Stimulated activated CD8-positive, alpha-beta memory T cell treated with anti-CD3 and anti-CD28 coated beads, Interleukin-2, amount 100 ng/mL, for 48 hours (primary cell): ENCODE measurements around the gene DUSP28.
A peak's percentile ranks its signal among the peaks of the same experiment; 100 is the strongest.
"Not testable (repeated sequence)": the region's sequence is repeated elsewhere in the genome, so short reads cannot be mapped to it uniquely, and the experiment has no call there.

Experiments used
- DNase-seq, 2 donors: peaks; one replicate each; pipeline ENCODE4 v3.0.0-alpha.2; 2020; ENCODE audit warnings: low read depth in 2 of 2

The DUSP28 gene

GRCh38 chr2:240527153-240527750 is 32.9 kb upstream of the DUSP28 start:
- DNase-seq = no peak

GRCh38 chr2:240528406-240529040 is 31.6 kb upstream of the DUSP28 start:
- DNase-seq = no peak

- no peak for DNase-seq
Measured at GRCh38 chr2:240529344-240529999, 30.7 kb upstream of the DUSP28 start.

DNA sequence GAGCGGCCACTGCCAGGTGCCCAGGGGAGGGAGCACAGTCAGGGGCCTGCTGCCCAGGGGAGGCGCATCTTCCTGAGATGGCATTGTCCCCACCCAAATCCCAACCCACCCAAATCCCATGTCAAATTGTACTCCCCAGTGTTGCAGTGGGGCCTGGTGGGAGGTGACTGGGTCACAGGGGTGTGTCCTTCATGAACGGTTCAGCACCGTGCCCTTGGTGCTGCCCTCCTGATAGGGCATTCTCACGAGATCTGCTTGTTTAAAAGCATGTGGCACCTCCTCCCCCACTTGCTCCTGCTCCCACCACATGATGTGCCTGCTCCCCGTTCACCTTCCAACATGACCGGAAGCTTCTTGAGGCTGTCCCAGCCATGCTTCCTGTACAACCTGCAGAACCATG is 30.0 kb upstream of the DUSP28 start:
- DNase-seq = no peak

DNA sequence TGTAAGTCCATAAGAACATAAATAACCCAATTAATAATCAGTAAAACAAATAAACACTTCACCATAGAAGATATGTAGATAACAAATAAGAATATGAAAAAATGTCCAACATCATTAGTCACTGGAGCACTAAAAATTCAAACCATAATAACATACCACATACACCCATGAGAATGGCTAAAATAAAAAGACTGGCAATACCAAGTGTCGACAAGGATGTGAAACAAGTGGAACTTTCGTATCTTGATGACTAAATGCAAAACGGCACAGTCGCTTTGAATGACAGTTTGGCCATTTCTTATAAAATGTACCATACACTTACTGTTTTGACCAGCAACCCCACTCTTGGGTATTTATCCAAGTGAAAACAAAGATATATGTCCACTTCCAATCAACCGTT is 29.1 kb upstream of the DUSP28 start:
- no peak for DNase-seq

GRCh38 chr2:240532031-240532775 is 28.0 kb upstream of the DUSP28 start:
- DNase-seq = no peak

- no peak for DNase-seq
Measured at GRCh38 chr2:240538031-240538780, 22.0 kb upstream of the DUSP28 start.

GRCh38 chr2:240539101-240539500 is 21.1 kb upstream of the DUSP28 start:
- DNase-seq = not testable (repeated sequence)

- no peak for DNase-seq
Measured at GRCh38 chr2:240539906-240540305, 20.3 kb upstream of the DUSP28 start.

DNA sequence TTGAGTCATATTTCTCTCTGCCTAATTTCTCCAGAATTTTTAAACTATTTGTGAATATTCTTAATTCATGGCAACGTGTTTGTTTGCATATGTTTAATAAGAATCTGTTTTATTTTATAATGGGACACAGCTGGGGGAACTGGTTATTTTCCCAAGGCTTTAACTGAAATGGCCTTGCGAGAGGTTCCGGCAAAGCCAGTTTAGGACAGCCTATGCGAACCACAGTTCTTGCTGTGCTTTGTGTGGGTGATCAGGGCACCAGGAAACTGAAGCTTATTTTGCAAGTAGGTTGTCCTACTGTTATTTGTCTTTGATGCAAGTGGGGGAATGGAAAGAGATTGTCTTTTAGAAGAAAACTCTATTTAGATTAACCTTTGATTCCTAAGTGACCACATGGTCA is 8.9 kb upstream of the DUSP28 start:
- no peak for DNase-seq

DNA sequence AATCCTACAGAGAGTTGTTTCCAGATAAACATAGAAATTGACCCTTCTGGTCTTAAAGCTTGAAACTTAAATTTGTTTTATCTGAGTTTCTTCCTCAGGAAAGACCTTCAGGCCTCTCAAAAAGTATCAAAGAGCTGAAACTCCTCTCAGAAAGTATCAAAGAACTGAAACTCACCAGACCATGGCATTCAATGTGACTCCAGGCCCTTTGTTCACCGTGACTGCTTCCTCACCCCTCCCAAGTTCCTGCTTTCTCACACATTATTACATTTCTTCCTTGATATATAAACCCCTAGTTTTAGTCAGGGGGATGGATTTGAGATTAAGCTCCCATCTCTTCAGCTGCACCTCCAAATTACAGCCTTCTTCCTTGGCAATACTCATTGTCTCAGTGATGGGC is 8.3 kb upstream of the DUSP28 start:
- DNase-seq = no peak

DNA sequence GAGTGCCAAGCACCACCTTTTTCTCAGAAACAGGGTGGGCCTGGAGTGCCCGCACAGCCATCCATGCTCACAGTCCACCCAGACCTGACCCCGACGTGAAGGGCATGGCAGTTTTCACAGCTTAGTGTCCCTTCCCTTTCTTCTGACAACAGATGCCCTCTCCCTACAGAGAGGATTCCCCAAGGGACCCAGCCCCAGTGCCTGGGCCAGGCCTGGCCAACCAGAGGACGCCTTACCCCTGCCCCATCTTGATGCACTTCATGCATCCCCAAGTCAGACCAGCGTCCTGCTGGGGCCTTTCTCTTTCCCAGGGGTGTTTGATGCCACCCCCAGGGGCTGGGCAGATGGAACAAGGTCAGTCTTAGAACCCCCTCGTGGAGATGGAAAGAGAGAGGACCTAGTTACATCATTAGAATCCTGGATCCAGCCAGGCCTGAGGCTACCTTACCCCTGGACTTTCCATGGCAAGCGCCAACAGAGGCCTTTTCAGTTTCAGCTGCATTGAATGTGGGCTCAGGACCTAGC is 6.1 kb upstream of the DUSP28 start:
- no peak for DNase-seq

- no peak for DNase-seq
Measured at GRCh38 chr2:240554767-240555493, 5.2 kb upstream of the DUSP28 start.

DNA sequence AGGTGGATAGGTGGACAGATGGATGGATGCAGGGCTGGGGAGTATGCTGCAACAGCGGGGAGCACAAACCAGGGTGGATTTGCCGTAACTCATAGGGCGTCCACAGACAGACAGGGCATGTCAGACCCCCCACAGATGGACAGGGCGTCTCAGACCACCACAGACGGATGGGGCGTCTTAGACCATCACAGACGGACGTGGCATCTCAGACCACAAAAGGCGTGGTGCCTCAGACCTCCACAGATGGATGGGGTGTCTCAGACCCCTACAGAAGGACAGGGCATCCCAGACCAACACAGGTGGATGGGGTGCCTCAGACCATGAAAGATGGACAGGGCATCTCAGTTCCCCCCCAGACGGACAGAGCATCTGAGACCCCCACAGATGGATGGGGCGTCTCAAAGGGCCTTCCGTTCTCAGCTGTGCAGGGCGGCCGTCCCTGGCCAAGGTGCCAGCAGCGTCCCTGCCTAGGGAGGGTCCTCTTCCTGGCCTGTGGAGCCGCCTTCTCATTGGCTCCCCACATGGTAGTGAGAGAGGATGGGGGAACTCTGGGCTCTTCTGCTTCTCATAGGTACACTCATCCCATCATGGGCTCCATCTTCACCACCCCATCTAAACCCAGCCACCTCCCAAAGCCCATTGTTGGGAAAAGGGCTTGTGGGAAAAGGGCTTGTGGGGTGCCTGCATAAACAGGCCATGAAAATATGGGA is 4.5 kb upstream of the DUSP28 start:
- no peak for DNase-seq

GRCh38 chr2:240556553-240557100 is 3.5 kb upstream of the DUSP28 start:
- peak; percentile 52 to 53 for DNase-seq

GRCh38 chr2:240557101-240557751 is 2.9 kb upstream of the DUSP28 start:
- DNase-seq = no peak

- DNase-seq = peak; percentile 66 to 69
Measured at GRCh38 chr2:240557808-240558207, 2.3 kb upstream of the DUSP28 start, which contains the start of gene ANKMY1. Gene ANKMY1, minus strand, starts transcription at chr2:240557988. Its CDS starts 653 bp downstream, at chr2:240557335.

DNA sequence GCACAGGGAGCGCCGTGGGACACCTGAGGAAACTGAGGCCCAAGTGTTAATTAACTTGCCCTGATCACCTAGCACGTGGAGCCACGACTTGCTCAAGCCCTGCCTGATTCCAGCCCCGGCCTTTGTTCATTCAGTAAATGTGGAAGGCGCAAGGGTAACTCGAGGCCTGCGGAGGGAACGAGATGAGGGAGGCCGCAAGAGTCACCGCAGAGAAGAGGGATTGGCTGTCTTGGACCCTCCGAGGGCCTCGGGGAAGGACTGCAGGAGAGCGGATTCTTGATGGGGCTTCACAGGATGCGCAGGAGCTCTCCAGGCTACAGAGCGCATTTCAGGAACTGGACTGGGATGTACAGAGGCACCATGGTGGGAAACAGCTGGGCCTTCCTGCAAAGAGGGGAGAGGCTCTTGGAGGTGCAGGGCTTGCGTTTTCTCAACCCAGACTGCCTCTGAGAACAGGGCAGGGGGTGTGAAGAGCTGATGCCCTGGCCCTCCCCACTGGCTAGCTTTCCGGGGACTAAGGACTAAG is 1.9 kb upstream of the DUSP28 start:
- DNase-seq = no peak

DNA sequence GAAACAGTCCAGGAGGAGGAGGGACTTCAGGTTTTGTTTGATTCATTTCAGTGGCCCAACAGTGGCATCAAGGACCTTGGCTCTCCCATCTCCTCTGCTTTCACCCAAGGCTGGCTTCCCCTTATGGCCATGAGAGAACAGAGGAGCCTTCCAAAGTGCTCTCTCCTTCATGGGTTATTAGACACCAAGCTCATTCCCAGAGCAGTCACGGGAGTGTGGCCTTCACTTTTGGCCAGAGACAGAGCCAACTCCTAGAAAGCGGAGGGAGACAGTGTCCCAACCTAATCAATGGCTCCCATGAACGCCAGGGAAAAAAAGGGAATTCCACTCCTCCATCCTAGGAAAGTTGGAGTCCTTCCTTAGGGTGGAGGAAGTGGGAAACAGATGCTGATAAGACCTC is 871 bp upstream of the DUSP28 start:
- DNase-seq = no peak
